Activated effector memory CD4-positive, alpha-beta T cell treated with Interleukin-2 at 50 U/mL for 16 hours (primary cell): ENCODE data around the gene KIAA1671.

ENCODE experiments used
- DNase-seq: peaks from one replicate; pipeline ENCODE4 v3.0.0-alpha.2; 2020

Gene KIAA1671

DNA sequence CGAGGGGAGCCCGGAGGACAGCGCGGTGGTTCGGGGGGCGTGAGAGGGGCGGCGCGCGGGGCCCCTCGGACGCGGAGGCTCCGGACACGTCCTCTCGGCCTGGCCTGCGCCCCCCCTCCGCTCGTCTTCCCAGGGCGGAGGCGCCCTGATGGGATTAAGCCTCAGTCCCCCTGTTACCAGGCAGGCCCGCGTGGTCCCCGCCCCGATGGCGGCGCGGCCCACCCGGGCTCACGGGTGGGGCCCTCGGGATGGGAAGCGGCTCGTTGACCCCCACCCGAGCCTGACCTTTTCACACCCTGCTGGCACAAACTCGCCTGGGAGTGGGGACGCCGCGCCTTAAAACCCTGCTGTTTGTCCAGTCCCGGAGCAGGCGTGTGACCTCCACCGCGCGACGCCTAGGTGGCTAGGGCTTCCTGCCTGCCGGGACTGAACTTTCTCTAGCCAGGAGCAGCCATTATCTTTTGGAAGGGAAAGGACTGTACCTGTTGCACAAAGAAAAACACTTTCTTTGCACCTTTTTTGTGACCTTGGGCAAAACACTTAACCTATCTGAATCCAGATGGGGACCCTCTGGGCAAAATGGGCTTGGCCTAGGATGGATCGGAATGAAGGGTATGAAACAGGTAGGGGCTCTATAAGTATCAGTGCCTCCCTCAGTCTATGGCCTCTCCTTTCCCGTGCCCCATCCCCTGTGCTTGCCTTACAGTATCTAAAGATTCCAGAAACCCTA, 1.0 kb downstream of the KIAA1671 start:
- no peak for DNase-seq

- no peak for DNase-seq
Measured at GRCh38 chr22:24954114-24954463, 1.6 kb downstream of the KIAA1671 start.

- DNase-seq = no peak
Measured at GRCh38 chr22:24954856-24955255, 2.3 kb downstream of the KIAA1671 start.

DNA sequence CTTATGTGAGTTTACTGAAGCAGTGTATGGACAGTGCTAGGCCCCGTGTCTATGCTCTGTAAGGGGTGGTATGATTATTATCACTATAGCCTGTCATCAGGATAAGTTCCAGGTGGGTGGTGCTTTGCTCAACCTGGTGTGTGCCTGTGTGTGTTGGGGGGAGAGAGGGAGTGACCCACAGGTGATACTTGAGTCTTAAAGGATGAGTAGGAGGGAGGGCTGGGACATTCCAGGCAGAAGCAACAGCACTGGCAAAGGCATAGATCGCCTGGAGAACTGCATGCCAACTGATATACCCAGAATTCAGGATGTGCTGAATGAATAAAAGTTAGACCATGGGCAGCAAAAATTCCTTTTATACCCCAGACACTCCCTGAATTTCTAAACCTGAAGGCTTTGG, 4.5 kb downstream of the KIAA1671 start:
- DNase-seq = no peak

DNA sequence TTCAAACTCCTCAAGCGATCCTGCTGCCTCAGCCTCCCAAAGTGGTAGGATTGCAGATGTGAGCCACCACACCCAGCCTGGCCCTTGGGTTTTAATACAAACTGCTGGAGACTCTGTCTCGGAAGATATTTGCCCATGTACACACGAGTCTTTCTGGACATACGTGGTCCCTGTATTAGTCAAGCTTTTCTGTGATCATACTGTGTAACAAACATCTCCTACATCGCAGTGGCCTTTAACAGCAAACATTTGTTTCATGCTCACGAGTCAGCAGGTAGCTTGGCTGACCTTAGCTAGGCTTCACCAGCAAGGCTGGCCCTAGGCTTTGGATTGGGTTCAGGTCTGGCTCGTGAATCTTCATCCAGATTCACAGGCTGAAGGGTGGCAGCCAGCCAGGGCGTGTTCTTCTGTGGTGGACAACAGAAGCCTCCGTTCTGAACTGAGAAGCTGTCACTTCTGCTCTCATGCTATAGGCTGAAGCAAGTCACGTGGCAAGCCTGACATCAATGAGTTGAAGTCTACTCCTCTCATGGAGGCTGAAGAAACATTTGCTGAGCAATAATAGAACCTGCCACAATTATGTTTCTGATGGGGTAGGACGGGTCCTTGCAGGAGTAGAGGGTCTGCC, 8.8 kb downstream of the KIAA1671 start:
- no peak for DNase-seq

DNA sequence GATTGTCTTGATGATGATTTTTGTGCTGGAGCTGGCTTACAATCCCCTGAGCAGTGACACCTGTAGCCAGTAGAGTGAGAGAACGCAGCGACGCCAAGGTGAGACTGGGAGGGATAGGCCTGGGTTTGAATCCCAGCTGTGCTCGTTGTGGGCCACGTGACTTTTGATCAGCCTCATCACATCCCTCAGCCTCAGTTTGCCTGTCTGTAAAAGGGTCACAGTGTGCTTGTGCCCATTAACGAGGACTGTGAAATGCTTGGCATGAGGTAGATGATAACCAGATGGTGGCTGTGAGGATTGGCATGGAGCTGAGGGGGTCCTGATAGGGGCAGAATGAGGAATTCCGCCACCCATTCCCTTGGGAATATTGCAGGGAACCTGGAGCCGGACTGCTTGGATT, 9.6 kb downstream of the KIAA1671 start:
- no peak for DNase-seq

GRCh38 chr22:24962835-24963234, 10.3 kb downstream of the KIAA1671 start:
- no peak for DNase-seq

DNA sequence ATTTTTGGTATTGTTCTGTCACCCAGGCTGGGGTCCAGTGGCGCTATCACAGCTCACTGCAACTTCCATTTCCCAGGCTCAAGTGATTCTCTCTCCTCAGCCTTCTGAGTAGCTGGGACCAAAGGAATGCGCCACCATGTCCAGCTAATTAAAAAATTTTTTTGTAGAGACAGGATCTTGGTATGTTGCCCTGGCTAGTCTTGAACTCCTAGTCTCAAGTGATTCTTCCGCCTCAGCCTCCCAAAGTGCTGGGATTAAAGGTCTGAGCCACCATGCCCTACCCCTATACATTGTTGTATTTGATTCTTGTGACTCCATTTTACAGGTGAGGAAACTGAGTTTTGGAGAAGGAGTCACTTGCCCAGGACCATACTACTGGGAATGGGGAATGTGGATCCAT, 11.9 kb downstream of the KIAA1671 start:
- no peak for DNase-seq

- DNase-seq = no peak
Measured at GRCh38 chr22:24965822-24966626, 13.5 kb downstream of the KIAA1671 start.

GRCh38 chr22:24968066-24968561, 15.6 kb downstream of the KIAA1671 start:
- DNase-seq = no peak

- DNase-seq = no peak
Measured at GRCh38 chr22:24969560-24970301, 17.2 kb downstream of the KIAA1671 start.

- DNase-seq = no peak
Measured at GRCh38 chr22:24972369-24972768, 19.9 kb downstream of the KIAA1671 start.

DNA sequence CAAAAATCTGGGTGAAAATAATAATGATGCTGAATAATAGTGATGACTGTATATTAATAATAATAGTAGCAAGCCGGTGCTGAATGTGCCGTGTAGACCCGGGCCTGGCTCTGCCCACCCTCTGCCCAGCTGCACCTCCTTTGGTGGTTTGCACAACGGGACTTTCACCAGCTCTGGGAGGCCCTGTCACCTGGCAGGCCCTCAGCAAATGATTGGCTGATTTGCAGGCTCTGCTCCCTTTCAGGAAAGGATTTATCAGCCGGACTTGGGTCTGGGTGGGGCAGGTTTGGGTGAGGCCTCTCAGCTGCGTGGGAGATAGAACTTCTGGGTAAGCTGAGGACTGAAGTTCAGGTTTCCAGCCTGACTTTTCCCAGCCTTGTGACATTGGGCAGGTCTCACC, 21.4 kb downstream of the KIAA1671 start:
- no peak for DNase-seq

DNA sequence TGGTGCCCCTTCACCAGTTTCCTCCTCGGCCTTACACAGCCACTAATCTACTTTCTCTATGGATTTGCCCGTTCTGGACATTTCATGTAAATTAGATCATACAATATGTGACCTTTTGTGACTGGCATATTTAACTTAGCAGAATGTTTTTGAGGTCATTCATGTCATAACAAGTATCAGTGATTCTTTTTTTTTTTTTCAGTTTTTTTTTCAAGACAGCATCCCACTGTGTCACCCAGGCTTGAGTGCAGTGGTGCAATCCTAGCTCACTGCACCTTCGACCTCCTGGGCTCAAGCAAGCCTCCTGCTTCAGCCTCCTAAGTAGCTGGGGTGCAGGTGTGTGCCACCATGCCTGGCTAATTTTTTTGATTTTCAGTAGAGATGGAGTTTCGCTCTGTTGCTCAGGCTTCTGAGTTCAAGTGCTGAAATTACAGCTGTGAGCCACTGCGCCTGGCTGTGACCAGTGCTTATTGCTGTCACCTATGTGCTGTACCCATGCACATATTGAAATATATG, 22.7 kb downstream of the KIAA1671 start:
- DNase-seq = no peak

DNA sequence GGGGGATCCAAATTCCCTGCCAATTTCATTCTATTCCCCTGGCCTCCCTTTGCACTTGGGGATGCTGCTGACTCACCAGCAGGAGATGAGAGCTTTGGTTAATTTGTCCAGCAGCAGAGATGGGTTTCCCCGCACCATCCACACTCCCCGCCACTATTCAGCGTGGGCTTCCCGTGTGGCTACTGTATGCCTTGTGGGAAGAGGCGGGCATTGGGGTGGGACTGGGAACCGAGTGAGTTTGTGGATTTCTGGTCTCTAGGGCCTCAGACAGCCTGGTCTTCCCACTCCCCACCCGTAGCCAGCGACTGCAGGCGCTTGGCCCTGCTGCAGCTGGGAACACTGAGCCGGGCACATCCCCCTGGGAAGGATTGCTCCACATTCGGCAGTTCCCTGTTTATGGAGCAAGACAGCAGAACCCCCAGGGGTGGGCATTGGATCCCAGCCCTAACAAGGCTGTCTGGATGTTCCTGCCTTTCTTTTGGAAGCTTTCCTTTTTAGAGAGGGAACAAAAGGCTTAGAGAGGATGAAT, 23.4 kb downstream of the KIAA1671 start:
- no peak for DNase-seq

- no peak for DNase-seq
Measured at GRCh38 chr22:24976442-24977218, 24.1 kb downstream of the KIAA1671 start.

- DNase-seq = no peak
Measured at GRCh38 chr22:24977370-24978221, 25.1 kb downstream of the KIAA1671 start.

- DNase-seq = no peak
Measured at GRCh38 chr22:24978308-24978707, 25.8 kb downstream of the KIAA1671 start.

- DNase-seq = no peak
Measured at GRCh38 chr22:24981066-24981465, 28.6 kb downstream of the KIAA1671 start.

DNA sequence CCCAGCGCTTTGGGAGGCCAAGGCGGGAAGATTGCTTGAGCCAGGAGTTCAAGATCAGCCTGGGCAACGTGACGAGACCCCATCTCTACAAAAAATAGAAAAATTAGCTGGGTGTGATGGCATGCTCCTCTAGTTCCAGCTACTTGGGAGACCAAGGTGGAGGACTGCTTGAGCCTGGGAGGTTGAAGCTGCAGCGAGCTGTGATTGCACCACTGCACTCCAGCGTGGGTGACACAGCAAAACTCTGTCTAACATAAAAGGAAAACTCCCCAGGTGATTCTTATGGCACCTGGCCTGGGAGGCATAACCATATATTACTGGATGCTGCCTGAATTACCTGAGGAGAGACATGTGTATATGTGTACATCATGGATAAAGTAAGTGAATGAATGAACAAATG, 29.1 kb downstream of the KIAA1671 start:
- DNase-seq = no peak
